Measurements from ENCODE around the gene PKHD1.

The PKHD1 gene

GRCh38 chr6:52104979-52105378, 17.6 kb upstream of the PKHD1 start:
- Histone ChIP-seq H4K20me1 (no peaks in the 10 kb centered on the region), H3K36me3 (no peaks in the 10 kb centered on the region), H3K27me3 (no peaks in the 10 kb centered on the region), H3K9me3 (no peaks in the 10 kb centered on the region), H3K9ac (no peak overlapping the region), H3K4me2 (no peak overlapping the region), H3K4me3 (no peak overlapping the region), H3K27ac (no peak overlapping the region), H3K4me1 (peaks cover 30% of the 10 kb centered on the region)
- TF ChIP-seq Cebpa-rat (IDR thresholded peaks at IDR 0.05): no peak

- H3K4me1 ChIP-seq: peaks cover 30% of the 10 kb centered on the region
- no peak overlapping the region for H3K27ac ChIP-seq
- TF ChIP-seq Cebpa-rat (IDR thresholded peaks at IDR 0.05): no peak
- H3K9ac ChIP-seq: no peak overlapping the region
- H3K4me2 ChIP-seq: peak overlapping the region; percentile 66
- no peak overlapping the region for H3K4me3 ChIP-seq
- H3K27me3 ChIP-seq: no peaks in the 10 kb centered on the region
- no peaks in the 10 kb centered on the region for H3K9me3 ChIP-seq
- no peaks in the 10 kb centered on the region for H4K20me1 ChIP-seq
- no peaks in the 10 kb centered on the region for H3K36me3 ChIP-seq
Measured at GRCh38 chr6:52103623-52104022, 16.2 kb upstream of the PKHD1 start.

GRCh38 chr6:52102405-52102804, 15.0 kb upstream of the PKHD1 start:
- Histone ChIP-seq H3K4me1 (peaks cover 30% of the 10 kb centered on the region), H3K4me3 (no peak overlapping the region), H3K27me3 (no peaks in the 10 kb centered on the region), H3K4me2 (peak overlapping the region; percentile 66), H3K27ac (0 out of 2 replicates have a peak overlapping the region, but pooled peaks have one; percentile 19), H3K9ac (no peak overlapping the region), H4K20me1 (no peaks in the 10 kb centered on the region), H3K9me3 (no peaks in the 10 kb centered on the region), H3K36me3 (no peaks in the 10 kb centered on the region)
- no peak for TF ChIP-seq Cebpa-rat (IDR thresholded peaks at IDR 0.05)

- no peak overlapping the region for H3K4me3 ChIP-seq
- no peak for TF ChIP-seq Cebpa-rat (IDR thresholded peaks at IDR 0.05)
- 0 out of 2 replicates have a peak, but pooled peaks cover 4% of the 10 kb centered on the region for H3K9me3 ChIP-seq
- H3K9ac ChIP-seq: no peak overlapping the region
- no peak overlapping the region for H3K4me2 ChIP-seq
- peaks cover 20% of the 10 kb centered on the region for H3K4me1 ChIP-seq
- no peak overlapping the region for H3K27ac ChIP-seq
- no peaks in the 10 kb centered on the region for H3K27me3 ChIP-seq
- no peaks in the 10 kb centered on the region for H3K36me3 ChIP-seq
- H4K20me1 ChIP-seq: no peaks in the 10 kb centered on the region
Measured at GRCh38 chr6:52098721-52099120, 11.3 kb upstream of the PKHD1 start.

- Histone ChIP-seq H3K27me3 (no peaks in the 10 kb centered on the region), H3K4me1 (no peaks in the 10 kb centered on the region), H3K9ac (no peak overlapping the region), H3K4me3 (no peak overlapping the region), H3K27ac (no peak overlapping the region), H3K4me2 (no peak overlapping the region), H3K36me3 (no peaks in the 10 kb centered on the region), H3K9me3 (no peaks in the 10 kb centered on the region), H4K20me1 (no peaks in the 10 kb centered on the region)
- TF ChIP-seq Cebpa-rat (IDR thresholded peaks at IDR 0.05): no peak
Measured at GRCh38 chr6:52089758-52090348, 2.4 kb upstream of the PKHD1 start.

- H3K9ac ChIP-seq: no peak overlapping the region
- no peak overlapping the region for H3K4me3 ChIP-seq
- no peaks in the 10 kb centered on the region for H3K4me1 ChIP-seq
- H3K9me3 ChIP-seq: no peaks in the 10 kb centered on the region
- H3K27ac ChIP-seq: no peak overlapping the region
- H4K20me1 ChIP-seq: no peaks in the 10 kb centered on the region
- TF ChIP-seq Cebpa-rat (IDR thresholded peaks at IDR 0.05): no peak
- no peaks in the 10 kb centered on the region for H3K36me3 ChIP-seq
- no peaks in the 10 kb centered on the region for H3K27me3 ChIP-seq
- H3K4me2 ChIP-seq: no peak overlapping the region
Measured at GRCh38 chr6:52086741-52087140, 672 bp downstream of the PKHD1 start.

- Histone ChIP-seq H3K4me3 (no peak overlapping the region), H3K27me3 (no peaks in the 10 kb centered on the region), H3K27ac (no peak overlapping the region), H3K4me2 (no peak overlapping the region), H3K4me1 (peaks cover 20% of the 10 kb centered on the region), H3K36me3 (no peaks in the 10 kb centered on the region), H4K20me1 (no peaks in the 10 kb centered on the region), H3K9ac (no peak overlapping the region), H3K9me3 (no peaks in the 10 kb centered on the region)
- peak; percentile 96 for TF ChIP-seq Cebpa-rat (IDR thresholded peaks at IDR 0.05)
Measured at GRCh38 chr6:52081237-52081636, 6.2 kb downstream of the PKHD1 start.

- Histone ChIP-seq H3K36me3 (no peaks in the 10 kb centered on the region), H3K27ac (no peak overlapping the region; the same call in 1 of the 2 replicates), H3K27me3 (no peaks in the 10 kb centered on the region), H4K20me1 (no peaks in the 10 kb centered on the region), H3K4me3 (no peak overlapping the region), H3K4me2 (peak overlapping the region; percentile 27), H3K9ac (no peak overlapping the region), H3K9me3 (no peaks in the 10 kb centered on the region), H3K4me1 (peaks cover 20% of the 10 kb centered on the region)
- TF ChIP-seq Cebpa-rat (IDR thresholded peaks at IDR 0.05): no peak
Measured at GRCh38 chr6:52077961-52078625, 9.3 kb downstream of the PKHD1 start.

- H3K9ac ChIP-seq: no peak overlapping the region
- no peaks in the 10 kb centered on the region for H3K9me3 ChIP-seq
- no peaks in the 10 kb centered on the region for H4K20me1 ChIP-seq
- no peaks in the 10 kb centered on the region for H3K27me3 ChIP-seq
- no peak for TF ChIP-seq Cebpa-rat (IDR thresholded peaks at IDR 0.05)
- no peak overlapping the region for H3K27ac ChIP-seq
- H3K4me3 ChIP-seq: no peak overlapping the region
- no peaks in the 10 kb centered on the region for H3K36me3 ChIP-seq
- H3K4me2 ChIP-seq: no peak overlapping the region
- H3K4me1 ChIP-seq: peaks cover 20% of the 10 kb centered on the region
Measured at GRCh38 chr6:52077180-52077884, 10.1 kb downstream of the PKHD1 start.

GRCh38 chr6:52076791-52077179, 10.6 kb downstream of the PKHD1 start:
- Histone ChIP-seq H3K4me2 (no peak overlapping the region), H3K4me1 (peaks cover 20% of the 10 kb centered on the region), H3K9me3 (no peaks in the 10 kb centered on the region), H3K27me3 (no peaks in the 10 kb centered on the region), H3K36me3 (no peaks in the 10 kb centered on the region), H4K20me1 (no peaks in the 10 kb centered on the region), H3K4me3 (no peak overlapping the region), H3K27ac (no peak overlapping the region), H3K9ac (no peak overlapping the region)
- TF ChIP-seq Cebpa-rat (IDR thresholded peaks at IDR 0.05): no peak
